OCI-LY7 (cell line): ENCODE results near the gene NUP133. TPM values are rescaled to one million over a fixed set of nuclear protein-coding genes. Genes with fewer than 3 reads are reported as not detected.
A peak's percentile ranks its signal among the peaks of the same experiment; 100 is the strongest.

ENCODE experiments used
- Bru-seq: library from RNA; stranded (reverse); fragments of 400-500 nt; gene quantifications from one replicate; lab custom pipeline; 2021; lab: Mats Ljungman, UMichigan
- BruChase-seq, 2 experiments: library from RNA; stranded (reverse); fragments of 400-500 nt; gene quantifications; one replicate each; lab custom pipeline; 2021; lab: Mats Ljungman, UMichigan
- BruUV-seq: library from RNA; stranded (reverse); fragments of 400-500 nt; replicated peaks from 2 replicates; lab custom pipeline; 2021; lab: Mats Ljungman, UMichigan
- CTCF ChIA-PET: fragments of 300-600 bp; sonication (Branson Sonifier 250); formaldehyde crosslinking; loops from one replicate; lab custom pipeline; 2022; ENCODE audit warnings: antibody characterized with exemption; ENCODE audit not compliant: unreplicated experiment; lab: Charles Lee
- POLR2A ChIA-PET: fragments of 300-600 bp; sonication (Branson Sonifier 250); formaldehyde crosslinking; loops from one replicate; lab custom pipeline; 2022; ENCODE audit warnings: antibody characterized with exemption; lab: Charles Lee
- DNase-seq: peaks from one replicate; pipeline ENCODE4 v3.0.0-alpha.2; 2015; ENCODE audit warnings: low spot score
- H2AFZ ChIP-seq: fragments of 200-600 bp; sonication (generic), shearing (Covaris generic); 2 replicates; pipeline ENCODE4 v1.6.1; 2014; ENCODE audit warnings: mild to moderate bottlenecking, antibody characterized with exemption, low read length, moderate library complexity
- H3K27ac ChIP-seq: fragments of 200-600 bp; sonication (generic); 2 replicates; pipeline ENCODE4 v1.5.1; 2014; ENCODE audit warnings: mixed run types, low read depth, mild to moderate bottlenecking, moderate library complexity, low read length, inconsistent platforms; ENCODE audit not compliant: poor library complexity, severe bottlenecking
- H3K36me3 ChIP-seq: fragments of 200-600 bp; sonication (generic); 2 replicates; pipeline ENCODE4 v1.6.1; 2014; ENCODE audit warnings: mild to moderate bottlenecking, antibody characterized with exemption, low read length, moderate library complexity, mixed read lengths; ENCODE audit not compliant: insufficient read depth
- H3K4me1 ChIP-seq: fragments of 200-600 bp; sonication (generic); 2 replicates; pipeline ENCODE4 v1.5.1; 2014; ENCODE audit warnings: mild to moderate bottlenecking, low read length; ENCODE audit not compliant: insufficient read depth, poor library complexity, severe bottlenecking
- H3K4me2 ChIP-seq: fragments of 200-600 bp; sonication (generic); 2 replicates; pipeline ENCODE4 v1.6.1; 2014; ENCODE audit warnings: mild to moderate bottlenecking, low read length
- H3K4me3 ChIP-seq: fragments of 200-600 bp; sonication (generic); 2 replicates; pipeline ENCODE4 v1.5.1; 2014; ENCODE audit warnings: mild to moderate bottlenecking, low read depth, low read length; ENCODE audit not compliant: poor library complexity, severe bottlenecking
- H3K79me2 ChIP-seq: fragments of 200-600 bp; sonication (generic); 2 replicates; pipeline ENCODE4 v1.6.1; 2016; ENCODE audit warnings: low read depth, mild to moderate bottlenecking, low read length, moderate library complexity, mixed read lengths; ENCODE audit not compliant: insufficient read depth
- H3K9me2 ChIP-seq: fragments of 200-600 bp; sonication (generic); 2 replicates; pipeline ENCODE4 v1.6.1; 2016; ENCODE audit warnings: mild to moderate bottlenecking, low read length, mixed read lengths; ENCODE audit not compliant: insufficient read depth
- H3K9me3 ChIP-seq: fragments of 200-600 bp; sonication (generic); 2 replicates; pipeline ENCODE4 v1.6.1; 2014; ENCODE audit warnings: mild to moderate bottlenecking, mixed run types, low read length, mixed read lengths
- H4K20me1 ChIP-seq: fragments of 200-600 bp; sonication (generic); 2 replicates; pipeline ENCODE4 v1.6.1; 2014; ENCODE audit warnings: mild to moderate bottlenecking, antibody characterized with exemption, low read length, moderate library complexity, mixed read lengths; ENCODE audit not compliant: insufficient read depth
- EZH2phosphoT487 ChIP-seq: fragments of 200-600 bp; sonication (generic); IDR thresholded peaks from 2 replicates; pipeline ENCODE4 v1.6.1; 2018; ENCODE audit warnings: low read depth, borderline replicate concordance, mild to moderate bottlenecking, mixed run types, antibody characterized with exemption, low read length, moderate library complexity, mixed read lengths
- intact Hi-C: fragments of 100-400 bp; cut with micrococcal nuclease; formaldehyde crosslinking; loops from one replicate; pipeline ENCODE4 v1.10.0; 2022; ENCODE audit not compliant: unreplicated experiment
- long read RNA-seq: library from polyadenylated mRNA; stranded (forward); transcript quantifications from one replicate; pipeline ENCODE4 v2.0.0, GENCODE V29; 2022
- total RNA-seq, 2 experiments: library from RNA; depleted of rRNA in 1 of 2; stranded (reverse); fragments of >200 nt in 1 of 2; shearing (Covaris generic) in 1 of 2; gene quantifications; 2 replicates each; pipeline ENCODE4 v1.2.3, GENCODE V29; 2014 to 2022
- TF ChIP-seq, protein P1 (sequence below): fragments of 200-600 bp; sonication (generic); conservative IDR thresholded peaks from 2 replicates; pipeline ENCODE4 v1.5.1; 2014; ENCODE audit warnings: mild to moderate bottlenecking, antibody characterized with exemption, low read length, moderate library complexity, mixed read lengths

Gene NUP133
- total RNA-seq (2014; rRNA removed; shearing (Covaris generic)) (33.0 and 33.3 TPM in 2 replicates), total RNA-seq (2022) (50.4 and 53.2 TPM in 2 replicates), Bru-seq, nascent RNA (percentile 82 among the genes with signal in this experiment), BruChase-seq, experiment 1, labeled RNA remaining after a 6-hour chase (percentile 79 among the genes with signal in this experiment), BruChase-seq, experiment 2, labeled RNA remaining after a 2-hour chase (percentile 77 among the genes with signal in this experiment)
- long read RNA-seq, full-length matches to known transcripts, result 100 of 117 reads
- long read RNA-seq, partial matches to known transcripts, result 7 of 117 reads
- long read RNA-seq, other reads (novel, unspliced or antisense), result 10 of 117 reads

GRCh38 chr1:229507951-229508822 lies at the start of gene NUP133:
TSS of gene NUP133 (minus strand) at chr1:229508341. CDS start at chr1:229508249, 92 bp downstream.
- BruUV-seq, result no TSS peak
- peak; percentile 98 for DNase-seq
- peak within 1 kb of the TSS; percentile 93 for H3K4me3 ChIP-seq
- peak within 1 kb of the TSS; percentile 100 for H3K4me2 ChIP-seq
- H3K9me2 ChIP-seq, result no peaks in the 10 kb centered on the region
- CTCF ChIA-PET, result interaction anchor here (0.8 to 1.5 kb wide), 4 partner anchors 11 to 27 kb away, joined by 3 read pairs; no protein-coding TSS in a partner anchor
- H3K36me3 ChIP-seq, result peaks cover 29% of the 10 kb centered on the region
- POLR2A ChIA-PET, result interaction anchor here (0.5 to 2.3 kb wide), 17 partner anchors 12 to 251 kb away, joined by 3 to 12 read pairs (median 4); partner anchors contain the start of gene ABCB10
- intact Hi-C loops, result loop anchor here (2.0 to 5.0 kb wide), 2 partner anchors 51 to 166 kb away; partner anchors contain the start of genes ABCB10 and CCSAP
- H3K79me2 ChIP-seq, result peaks cover 30% of the 10 kb centered on the region
- no peaks in the 10 kb centered on the region for H3K9me3 ChIP-seq
- H3K4me1 ChIP-seq, result peaks cover 24% of the 10 kb centered on the region
- peak within 1 kb of the TSS; percentile 98 for H2AFZ ChIP-seq
- TF ChIP-seq, protein P1, sequence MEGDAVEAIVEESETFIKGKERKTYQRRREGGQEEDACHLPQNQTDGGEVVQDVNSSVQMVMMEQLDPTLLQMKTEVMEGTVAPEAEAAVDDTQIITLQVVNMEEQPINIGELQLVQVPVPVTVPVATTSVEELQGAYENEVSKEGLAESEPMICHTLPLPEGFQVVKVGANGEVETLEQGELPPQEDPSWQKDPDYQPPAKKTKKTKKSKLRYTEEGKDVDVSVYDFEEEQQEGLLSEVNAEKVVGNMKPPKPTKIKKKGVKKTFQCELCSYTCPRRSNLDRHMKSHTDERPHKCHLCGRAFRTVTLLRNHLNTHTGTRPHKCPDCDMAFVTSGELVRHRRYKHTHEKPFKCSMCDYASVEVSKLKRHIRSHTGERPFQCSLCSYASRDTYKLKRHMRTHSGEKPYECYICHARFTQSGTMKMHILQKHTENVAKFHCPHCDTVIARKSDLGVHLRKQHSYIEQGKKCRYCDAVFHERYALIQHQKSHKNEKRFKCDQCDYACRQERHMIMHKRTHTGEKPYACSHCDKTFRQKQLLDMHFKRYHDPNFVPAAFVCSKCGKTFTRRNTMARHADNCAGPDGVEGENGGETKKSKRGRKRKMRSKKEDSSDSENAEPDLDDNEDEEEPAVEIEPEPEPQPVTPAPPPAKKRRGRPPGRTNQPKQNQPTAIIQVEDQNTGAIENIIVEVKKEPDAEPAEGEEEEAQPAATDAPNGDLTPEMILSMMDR, result no peak
- no peak for TF ChIP-seq EZH2phosphoT487
- H4K20me1 ChIP-seq, result peaks cover 5% of the 10 kb centered on the region; the same call in 1 of the 2 replicates
- H3K27ac ChIP-seq, result peak within 1 kb of the TSS; percentile 69

GRCh38 chr1:229557200-229557850 lies 49.2 kb upstream of the NUP133 start:
- Histone ChIP-seq H3K36me3 (no peaks in the 10 kb centered on the region), H3K4me3 (peak overlapping the region; percentile 79), H3K27ac (peak overlapping the region; percentile 44), H4K20me1 (no peaks in the 10 kb centered on the region), H3K9me2 (no peaks in the 10 kb centered on the region), H3K4me2 (peak overlapping the region; percentile 78), H3K4me1 (peaks cover 17% of the 10 kb centered on the region), H2AFZ (peak overlapping the region; percentile 48; the same call in 1 of the 2 replicates), H3K79me2 (peaks cover 17% of the 10 kb centered on the region; the same call in 1 of the 2 replicates), H3K9me3 (no peaks in the 10 kb centered on the region)
- CTCF ChIA-PET, result interaction anchor here (0.7 to 1.0 kb wide), 2 partner anchors 11 to 67 kb away, joined by 3 read pairs; no protein-coding TSS in a partner anchor
- POLR2A ChIA-PET, result interaction anchor here (0.5 to 2.6 kb wide), 5 partner anchors 49 to 553 kb away, joined by 3 to 17 read pairs (median 3); partner anchors contain the start of gene NUP133
- no peak for TF ChIP-seq EZH2phosphoT487
- TF ChIP-seq, protein P1, result no peak
- intact Hi-C loops, result loop anchor here (5.0 kb wide), 1 partner anchor 1865 kb away; the partner anchor contains the start of gene EGLN1
- peak; percentile 56 for DNase-seq
- BruUV-seq, result no TSS peak
